ENCODE measurements around the gene SPATS2.

DNA sequence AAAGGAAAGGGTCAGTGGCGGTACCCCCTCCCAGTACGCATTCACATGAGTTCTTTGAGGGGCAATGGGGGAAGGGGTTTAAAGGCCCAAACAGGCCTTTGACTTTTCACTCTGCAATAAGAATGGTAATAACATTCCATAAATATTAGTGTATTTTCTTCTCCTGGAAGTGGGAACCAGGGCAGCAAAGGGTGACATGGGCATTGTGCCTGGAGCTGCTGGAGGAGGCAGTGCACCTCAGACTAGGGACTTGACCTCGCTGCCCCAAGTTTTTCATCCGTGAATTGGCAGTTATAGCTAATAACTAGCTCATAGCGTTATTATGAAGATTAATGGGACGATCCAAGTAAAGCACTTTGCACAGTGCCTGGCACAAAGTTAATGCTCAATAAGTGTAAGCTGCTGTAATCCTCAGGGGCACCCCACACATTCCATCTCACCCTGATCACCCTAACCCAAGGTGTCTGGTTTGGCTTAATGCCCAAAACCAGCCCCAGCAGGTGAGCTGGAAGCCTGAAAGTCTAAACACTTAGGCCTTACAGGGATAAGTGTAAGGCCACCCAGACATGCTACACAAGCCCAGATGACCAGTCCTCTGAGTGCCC, 168.8 kb downstream of the SPATS2 start:
- TF ChIP-seq, protein P1, sequence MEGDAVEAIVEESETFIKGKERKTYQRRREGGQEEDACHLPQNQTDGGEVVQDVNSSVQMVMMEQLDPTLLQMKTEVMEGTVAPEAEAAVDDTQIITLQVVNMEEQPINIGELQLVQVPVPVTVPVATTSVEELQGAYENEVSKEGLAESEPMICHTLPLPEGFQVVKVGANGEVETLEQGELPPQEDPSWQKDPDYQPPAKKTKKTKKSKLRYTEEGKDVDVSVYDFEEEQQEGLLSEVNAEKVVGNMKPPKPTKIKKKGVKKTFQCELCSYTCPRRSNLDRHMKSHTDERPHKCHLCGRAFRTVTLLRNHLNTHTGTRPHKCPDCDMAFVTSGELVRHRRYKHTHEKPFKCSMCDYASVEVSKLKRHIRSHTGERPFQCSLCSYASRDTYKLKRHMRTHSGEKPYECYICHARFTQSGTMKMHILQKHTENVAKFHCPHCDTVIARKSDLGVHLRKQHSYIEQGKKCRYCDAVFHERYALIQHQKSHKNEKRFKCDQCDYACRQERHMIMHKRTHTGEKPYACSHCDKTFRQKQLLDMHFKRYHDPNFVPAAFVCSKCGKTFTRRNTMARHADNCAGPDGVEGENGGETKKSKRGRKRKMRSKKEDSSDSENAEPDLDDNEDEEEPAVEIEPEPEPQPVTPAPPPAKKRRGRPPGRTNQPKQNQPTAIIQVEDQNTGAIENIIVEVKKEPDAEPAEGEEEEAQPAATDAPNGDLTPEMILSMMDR (conservative IDR thresholded peaks at IDR 0.05) = no peak
- no peak for TF ChIP-seq ZFX (IDR thresholded peaks at IDR 0.05)

Measured in C4-2B (cell line).